ENCODE data around the gene JPH2. TPM values are rescaled to one million over a fixed set of nuclear protein-coding genes. Genes with fewer than 3 reads are reported as not detected.
A peak's percentile ranks its signal among the peaks of the same experiment; 100 is the strongest.

Gene JPH2
- total RNA-seq, 1 experiment from 2014 or later = 0.81 TPM

DNA sequence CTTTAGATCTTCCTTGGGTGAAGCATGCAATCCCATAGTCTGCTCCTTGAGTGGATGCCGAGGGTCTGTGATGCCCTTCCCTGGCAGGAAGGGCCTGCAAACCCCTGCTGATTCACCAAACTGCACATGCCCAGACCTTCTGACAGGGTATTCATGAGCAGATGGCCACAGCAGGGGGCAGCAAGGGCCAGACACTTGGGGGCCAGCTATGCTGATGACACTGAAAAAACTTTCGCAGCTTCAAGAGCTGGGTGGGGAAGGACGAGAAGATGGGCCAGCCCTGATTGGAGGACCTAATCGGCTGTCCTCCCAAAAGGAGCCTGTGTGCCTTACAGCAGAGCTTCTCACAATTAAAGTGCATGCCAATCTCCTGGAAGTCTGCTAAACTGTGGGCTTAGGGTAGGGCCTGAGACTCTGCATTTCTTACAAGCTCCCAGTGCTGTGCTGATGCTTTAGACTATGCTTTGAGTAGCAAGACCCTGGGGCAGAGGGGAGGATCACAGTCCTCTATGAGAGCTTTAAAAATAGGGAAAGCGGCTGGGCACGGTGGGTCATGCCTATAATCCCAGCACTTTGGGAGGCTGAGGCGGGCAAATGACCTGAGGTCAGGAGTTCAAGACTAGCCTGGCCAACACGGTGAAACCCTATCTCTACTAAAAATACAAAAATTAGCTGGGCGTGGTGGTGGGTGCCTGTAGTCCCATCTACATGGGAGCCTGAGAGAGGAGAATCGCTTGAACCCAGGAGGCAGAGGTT, 44.9 kb upstream of the JPH2 start:
- peak; percentile 71 for TF ChIP-seq ZNF423 (CRISPR knock-in tag; IDR thresholded peaks at IDR 0.05)
- no peak for TF ChIP-seq NFYB (CRISPR knock-in tag; conservative IDR thresholded peaks at IDR 0.05; ENCODE audit: low read depth)
- Mint-ChIP-seq H3K9me3 (no peaks in the 10 kb centered on the region), H3K36me3 (no peaks in the 10 kb centered on the region), H3K27ac (peak overlapping the region; percentile 79; the same call in 1 of the 2 replicates), H3K4me3 (no peak overlapping the region), H3K27me3 (ENCODE audit: low read depth) (no peaks in the 10 kb centered on the region), H3K4me1 (peaks cover 19% of the 10 kb centered on the region)
- ChIA-PET POLR2A (no interaction called here), CTCF (interaction anchor here (0.5 to 6.2 kb wide), 7 partner anchors 9 to 156 kb away, joined by 3 to 45 read pairs (median 5); partner anchors contain the start of gene FITM2)
- DNase-seq (ENCODE audit: low spot score) = peak; percentile 46
- ATAC-seq = peak; percentile 75

DNA sequence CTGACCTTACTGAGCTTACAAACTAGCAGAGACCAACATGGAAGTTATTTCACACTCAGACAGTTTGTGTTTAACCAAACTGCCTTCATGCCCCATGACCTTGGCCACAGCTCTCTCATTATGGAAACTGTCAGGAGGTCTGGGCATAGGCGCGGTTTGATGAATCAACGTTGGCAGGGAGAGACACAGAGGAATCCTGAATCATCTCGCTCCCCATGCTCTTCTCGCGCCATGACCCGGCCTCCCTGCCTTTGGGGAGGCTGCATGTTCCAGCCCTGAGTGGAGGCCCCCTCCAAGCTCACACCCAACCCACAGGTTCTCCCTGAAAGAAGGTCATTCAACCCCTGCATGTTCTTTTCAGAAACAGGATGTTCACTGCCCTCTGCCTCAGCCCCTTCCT, 44.2 kb upstream of the JPH2 start:
- Mint-ChIP-seq H3K27ac (peak overlapping the region; percentile 79; the same call in 1 of the 2 replicates), H3K4me1 (peaks cover 19% of the 10 kb centered on the region), H3K9me3 (no peaks in the 10 kb centered on the region), H3K4me3 (no peak overlapping the region), H3K27me3 (ENCODE audit: low read depth) (no peaks in the 10 kb centered on the region), H3K36me3 (no peaks in the 10 kb centered on the region)
- ChIA-PET POLR2A (no interaction called here), CTCF (interaction anchor here (1.1 to 6.2 kb wide), 6 partner anchors 9 to 114 kb away, joined by 3 to 45 read pairs (median 10); partner anchors contain the start of genes FITM2 and GDAP1L1)
- ATAC-seq (no peak), DNase-seq (ENCODE audit: low spot score) (no peak)
- TF ChIP-seq, protein P1, sequence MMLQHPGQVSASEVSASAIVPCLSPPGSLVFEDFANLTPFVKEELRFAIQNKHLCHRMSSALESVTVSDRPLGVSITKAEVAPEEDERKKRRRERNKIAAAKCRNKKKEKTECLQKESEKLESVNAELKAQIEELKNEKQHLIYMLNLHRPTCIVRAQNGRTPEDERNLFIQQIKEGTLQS (CRISPR knock-in tag; conservative IDR thresholded peaks at IDR 0.05) = no peak
- no peak for TF ChIP-seq FOXK1 (CRISPR knock-in tag; IDR thresholded peaks at IDR 0.05)
- no peak for TF ChIP-seq ZNF671 (CRISPR knock-in tag; IDR thresholded peaks at IDR 0.05)
- TF ChIP-seq, protein P2, sequence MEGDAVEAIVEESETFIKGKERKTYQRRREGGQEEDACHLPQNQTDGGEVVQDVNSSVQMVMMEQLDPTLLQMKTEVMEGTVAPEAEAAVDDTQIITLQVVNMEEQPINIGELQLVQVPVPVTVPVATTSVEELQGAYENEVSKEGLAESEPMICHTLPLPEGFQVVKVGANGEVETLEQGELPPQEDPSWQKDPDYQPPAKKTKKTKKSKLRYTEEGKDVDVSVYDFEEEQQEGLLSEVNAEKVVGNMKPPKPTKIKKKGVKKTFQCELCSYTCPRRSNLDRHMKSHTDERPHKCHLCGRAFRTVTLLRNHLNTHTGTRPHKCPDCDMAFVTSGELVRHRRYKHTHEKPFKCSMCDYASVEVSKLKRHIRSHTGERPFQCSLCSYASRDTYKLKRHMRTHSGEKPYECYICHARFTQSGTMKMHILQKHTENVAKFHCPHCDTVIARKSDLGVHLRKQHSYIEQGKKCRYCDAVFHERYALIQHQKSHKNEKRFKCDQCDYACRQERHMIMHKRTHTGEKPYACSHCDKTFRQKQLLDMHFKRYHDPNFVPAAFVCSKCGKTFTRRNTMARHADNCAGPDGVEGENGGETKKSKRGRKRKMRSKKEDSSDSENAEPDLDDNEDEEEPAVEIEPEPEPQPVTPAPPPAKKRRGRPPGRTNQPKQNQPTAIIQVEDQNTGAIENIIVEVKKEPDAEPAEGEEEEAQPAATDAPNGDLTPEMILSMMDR (IDR thresholded peaks at IDR 0.05) = no peak
- TF ChIP-seq SMAD4 (CRISPR knock-in tag; IDR thresholded peaks at IDR 0.05) = no peak
- no peak for TF ChIP-seq ESRRA (CRISPR knock-in tag; IDR thresholded peaks at IDR 0.05; ENCODE audit: borderline replicate concordance)
- TF ChIP-seq, protein P3, sequence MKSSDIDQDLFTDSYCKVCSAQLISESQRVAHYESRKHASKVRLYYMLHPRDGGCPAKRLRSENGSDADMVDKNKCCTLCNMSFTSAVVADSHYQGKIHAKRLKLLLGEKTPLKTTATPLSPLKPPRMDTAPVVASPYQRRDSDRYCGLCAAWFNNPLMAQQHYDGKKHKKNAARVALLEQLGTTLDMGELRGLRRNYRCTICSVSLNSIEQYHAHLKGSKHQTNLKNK (CRISPR knock-in tag; IDR thresholded peaks at IDR 0.05) = no peak
- no peak for TF ChIP-seq GRHL2 (CRISPR knock-in tag; IDR thresholded peaks at IDR 0.05; ENCODE audit: insufficient replicate concordance, severe bottlenecking)
- TF ChIP-seq, protein P4, sequence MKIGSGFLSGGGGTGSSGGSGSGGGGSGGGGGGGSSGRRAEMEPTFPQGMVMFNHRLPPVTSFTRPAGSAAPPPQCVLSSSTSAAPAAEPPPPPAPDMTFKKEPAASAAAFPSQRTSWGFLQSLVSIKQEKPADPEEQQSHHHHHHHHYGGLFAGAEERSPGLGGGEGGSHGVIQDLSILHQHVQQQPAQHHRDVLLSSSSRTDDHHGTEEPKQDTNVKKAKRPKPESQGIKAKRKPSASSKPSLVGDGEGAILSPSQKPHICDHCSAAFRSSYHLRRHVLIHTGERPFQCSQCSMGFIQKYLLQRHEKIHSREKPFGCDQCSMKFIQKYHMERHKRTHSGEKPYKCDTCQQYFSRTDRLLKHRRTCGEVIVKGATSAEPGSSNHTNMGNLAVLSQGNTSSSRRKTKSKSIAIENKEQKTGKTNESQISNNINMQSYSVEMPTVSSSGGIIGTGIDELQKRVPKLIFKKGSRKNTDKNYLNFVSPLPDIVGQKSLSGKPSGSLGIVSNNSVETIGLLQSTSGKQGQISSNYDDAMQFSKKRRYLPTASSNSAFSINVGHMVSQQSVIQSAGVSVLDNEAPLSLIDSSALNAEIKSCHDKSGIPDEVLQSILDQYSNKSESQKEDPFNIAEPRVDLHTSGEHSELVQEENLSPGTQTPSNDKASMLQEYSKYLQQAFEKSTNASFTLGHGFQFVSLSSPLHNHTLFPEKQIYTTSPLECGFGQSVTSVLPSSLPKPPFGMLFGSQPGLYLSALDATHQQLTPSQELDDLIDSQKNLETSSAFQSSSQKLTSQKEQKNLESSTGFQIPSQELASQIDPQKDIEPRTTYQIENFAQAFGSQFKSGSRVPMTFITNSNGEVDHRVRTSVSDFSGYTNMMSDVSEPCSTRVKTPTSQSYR (CRISPR knock-in tag; IDR thresholded peaks at IDR 0.05) = no peak
- TF ChIP-seq ETV6 (CRISPR knock-in tag; IDR thresholded peaks at IDR 0.05) = no peak
- TF ChIP-seq, protein P5, sequence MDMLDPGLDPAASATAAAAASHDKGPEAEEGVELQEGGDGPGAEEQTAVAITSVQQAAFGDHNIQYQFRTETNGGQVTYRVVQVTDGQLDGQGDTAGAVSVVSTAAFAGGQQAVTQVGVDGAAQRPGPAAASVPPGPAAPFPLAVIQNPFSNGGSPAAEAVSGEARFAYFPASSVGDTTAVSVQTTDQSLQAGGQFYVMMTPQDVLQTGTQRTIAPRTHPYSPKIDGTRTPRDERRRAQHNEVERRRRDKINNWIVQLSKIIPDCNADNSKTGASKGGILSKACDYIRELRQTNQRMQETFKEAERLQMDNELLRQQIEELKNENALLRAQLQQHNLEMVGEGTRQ (CRISPR knock-in tag; IDR thresholded peaks at IDR 0.05) = no peak
- no peak for TF ChIP-seq ZBTB21 (CRISPR knock-in tag; IDR thresholded peaks at IDR 0.05; ENCODE audit: borderline replicate concordance)

Data from WTC11 (cell line).